Osteocyte (in vitro differentiated cells): ENCODE results near the gene SEMA3A. TPM values are rescaled to one million over a fixed set of nuclear protein-coding genes. Genes with fewer than 3 reads are reported as not detected.
A peak's percentile ranks its signal among the peaks of the same experiment; 100 is the strongest.

Experiments
- DNase-seq: peaks from one replicate; pipeline ENCODE4 v3.0.0; 2021; ENCODE audit warnings: mixed read lengths; ENCODE audit not compliant: unreplicated experiment; ENCODE audit errors: extremely low spot score
- H3K27ac Mint-ChIP-seq: one replicate; pipeline ENCODE4 v1.8.0; 2021; ENCODE audit warnings: mild to moderate bottlenecking, mixed read lengths; ENCODE audit not compliant: unreplicated experiment
- H3K27me3 Mint-ChIP-seq: one replicate; pipeline ENCODE4 v1.8.0; 2021; ENCODE audit warnings: mixed read lengths; ENCODE audit not compliant: unreplicated experiment
- H3K36me3 Mint-ChIP-seq: one replicate; pipeline ENCODE4 v1.8.0; 2021; ENCODE audit warnings: mixed read lengths; ENCODE audit not compliant: unreplicated experiment
- H3K4me1 Mint-ChIP-seq: one replicate; pipeline ENCODE4 v1.8.0; 2021; ENCODE audit warnings: mixed read lengths; ENCODE audit not compliant: unreplicated experiment
- H3K4me3 Mint-ChIP-seq: one replicate; pipeline ENCODE4 v1.8.0; 2021; ENCODE audit warnings: mild to moderate bottlenecking, moderate library complexity, mixed read lengths; ENCODE audit not compliant: unreplicated experiment
- H3K9me3 Mint-ChIP-seq: one replicate; pipeline ENCODE4 v1.8.0; 2021; ENCODE audit warnings: mixed read lengths; ENCODE audit not compliant: unreplicated experiment
- CTCF ChIP-seq: fragments of 200-600 bp; sonication (generic); IDR thresholded peaks from 2 replicates; pipeline ENCODE4 v1.5.0; 2021; ENCODE audit warnings: antibody characterized with exemption, mild to moderate bottlenecking, moderate library complexity
- total RNA-seq: library from RNA; stranded (reverse); gene quantifications from 2 replicates; pipeline ENCODE4 v1.2.1, GENCODE V29; 2021

SEMA3A gene
- total RNA-seq, 1 donor from 2014 or later: 2.4 TPM

- no peak overlapping the region for H3K27ac Mint-ChIP-seq
- H3K4me3 Mint-ChIP-seq: peak overlapping the region; percentile 81
- no peaks in the 10 kb centered on the region for H3K27me3 Mint-ChIP-seq
- TF ChIP-seq CTCF: no peak
- H3K36me3 Mint-ChIP-seq: no peaks in the 10 kb centered on the region
- no peaks in the 10 kb centered on the region for H3K9me3 Mint-ChIP-seq
- DNase-seq: no peak
- peaks cover 13% of the 10 kb centered on the region for H3K4me1 Mint-ChIP-seq
Measured at GRCh38 chr7:84149573-84149972, 45.0 kb downstream of the SEMA3A start.

GRCh38 chr7:84145892-84146291 lies 48.7 kb downstream of the SEMA3A start:
- no peak for DNase-seq
- TF ChIP-seq CTCF: no peak
- H3K4me1 Mint-ChIP-seq: peaks cover 15% of the 10 kb centered on the region
- no peak overlapping the region for H3K27ac Mint-ChIP-seq
- H3K4me3 Mint-ChIP-seq: no peak overlapping the region
- no peaks in the 10 kb centered on the region for H3K36me3 Mint-ChIP-seq
- H3K27me3 Mint-ChIP-seq: no peaks in the 10 kb centered on the region
- H3K9me3 Mint-ChIP-seq: no peaks in the 10 kb centered on the region

GRCh38 chr7:84144935-84145334 lies 49.7 kb downstream of the SEMA3A start:
- H3K27ac Mint-ChIP-seq: no peak overlapping the region
- no peak overlapping the region for H3K4me3 Mint-ChIP-seq
- no peaks in the 10 kb centered on the region for H3K9me3 Mint-ChIP-seq

GRCh38 chr7:84144480-84144879 lies 50.1 kb downstream of the SEMA3A start:
- Mint-ChIP-seq H3K4me3 (no peak overlapping the region), H3K27ac (no peak overlapping the region), H3K27me3 (no peaks in the 10 kb centered on the region), H3K4me1 (peaks cover 19% of the 10 kb centered on the region), H3K36me3 (no peaks in the 10 kb centered on the region), H3K9me3 (no peaks in the 10 kb centered on the region)
- TF ChIP-seq CTCF: no peak
- no peak for DNase-seq

More at GRCh38 chr7:84144935-84145334, 49.7 kb downstream of the SEMA3A start:
- peaks cover 21% of the 10 kb centered on the region for H3K4me1 Mint-ChIP-seq
- no peaks in the 10 kb centered on the region for H3K27me3 Mint-ChIP-seq
- H3K36me3 Mint-ChIP-seq: no peaks in the 10 kb centered on the region
- TF ChIP-seq CTCF: no peak
- no peak for DNase-seq

- no peaks in the 10 kb centered on the region for H3K36me3 Mint-ChIP-seq
- peaks cover 34% of the 10 kb centered on the region for H3K4me1 Mint-ChIP-seq
- no peak for DNase-seq
- no peak overlapping the region for H3K27ac Mint-ChIP-seq
- TF ChIP-seq CTCF: no peak
- H3K27me3 Mint-ChIP-seq: no peaks in the 10 kb centered on the region
- H3K9me3 Mint-ChIP-seq: no peaks in the 10 kb centered on the region
- no peak overlapping the region for H3K4me3 Mint-ChIP-seq
Measured at GRCh38 chr7:84142726-84143125, 51.9 kb downstream of the SEMA3A start.
